Kasumi-1 (cell line): ENCODE results near the gene DIABLO.
A peak's percentile ranks its signal among the peaks of the same experiment; 100 is the strongest.
"Not testable (repeated sequence)": the region's sequence is repeated elsewhere in the genome, so short reads cannot be mapped to it uniquely, and the experiment has no call there.

ENCODE experiments used
- DNase-seq, 2 experiments: peaks; one replicate each; lab custom pipeline; 2025; lab: John Stamatoyannopoulos, UW

The DIABLO gene

DNA sequence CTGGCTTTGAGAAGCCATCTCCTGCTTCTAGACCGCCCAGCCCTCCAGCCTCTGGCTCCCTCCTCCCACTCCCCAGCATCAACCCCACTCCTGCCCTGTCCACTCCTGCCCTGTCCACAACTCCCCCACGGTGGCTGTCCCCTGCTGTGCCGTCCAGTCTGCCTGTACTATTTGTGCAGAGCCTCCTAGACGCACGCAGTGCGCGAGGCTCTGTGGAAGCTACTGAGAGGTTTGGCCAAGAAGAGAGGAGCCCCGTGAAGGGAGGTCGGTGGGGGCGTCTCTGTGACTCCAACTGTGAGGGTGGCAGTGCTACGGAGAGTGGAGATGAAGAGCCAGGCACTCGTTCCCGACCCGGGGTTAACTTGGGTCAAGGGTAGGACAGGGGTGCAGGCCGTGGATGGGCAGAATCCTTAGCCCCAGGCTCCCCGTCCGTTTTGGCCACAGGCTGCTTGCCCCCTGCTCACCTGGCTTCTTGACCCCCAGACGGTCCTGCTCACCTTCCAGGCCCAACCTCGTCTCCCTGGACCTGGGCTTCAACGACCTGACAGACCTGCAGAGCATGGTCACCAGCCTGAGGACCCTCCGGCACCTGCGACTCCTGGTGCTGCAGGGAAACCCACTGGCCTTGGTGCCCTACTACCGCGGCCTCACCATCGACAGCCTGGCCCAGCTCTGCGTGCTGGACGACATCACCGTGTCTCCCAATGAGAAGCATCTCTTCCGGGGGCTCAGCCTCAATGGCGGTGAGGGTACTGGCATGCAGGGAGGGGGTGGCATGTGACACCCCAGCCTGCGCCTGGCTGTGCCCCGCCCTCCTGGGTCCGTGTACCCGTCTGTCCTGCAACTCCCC lies 36.0 kb downstream of the DIABLO start:
- no peak for DNase-seq

DNA sequence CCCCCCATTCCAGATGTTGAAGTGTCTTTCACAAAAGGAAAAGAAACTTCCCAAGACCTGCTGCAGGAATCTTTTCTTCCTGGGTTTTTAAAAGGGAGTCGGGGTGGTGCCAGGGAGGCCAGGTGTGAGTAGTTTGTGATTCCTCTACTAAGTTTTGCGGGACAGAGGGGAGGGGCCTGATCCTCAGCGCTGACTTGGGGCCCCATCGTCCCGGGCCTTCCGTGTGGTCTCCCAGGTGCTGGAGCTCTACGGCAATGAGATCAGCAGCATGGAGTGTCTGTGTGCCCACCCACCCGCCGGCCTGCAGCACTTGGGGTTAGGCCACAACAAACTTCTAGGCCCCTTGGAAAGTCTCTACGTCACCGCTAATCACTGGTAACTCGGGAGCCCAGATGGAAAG lies 38.4 kb downstream of the DIABLO start:
- DNase-seq = no peak

DNA sequence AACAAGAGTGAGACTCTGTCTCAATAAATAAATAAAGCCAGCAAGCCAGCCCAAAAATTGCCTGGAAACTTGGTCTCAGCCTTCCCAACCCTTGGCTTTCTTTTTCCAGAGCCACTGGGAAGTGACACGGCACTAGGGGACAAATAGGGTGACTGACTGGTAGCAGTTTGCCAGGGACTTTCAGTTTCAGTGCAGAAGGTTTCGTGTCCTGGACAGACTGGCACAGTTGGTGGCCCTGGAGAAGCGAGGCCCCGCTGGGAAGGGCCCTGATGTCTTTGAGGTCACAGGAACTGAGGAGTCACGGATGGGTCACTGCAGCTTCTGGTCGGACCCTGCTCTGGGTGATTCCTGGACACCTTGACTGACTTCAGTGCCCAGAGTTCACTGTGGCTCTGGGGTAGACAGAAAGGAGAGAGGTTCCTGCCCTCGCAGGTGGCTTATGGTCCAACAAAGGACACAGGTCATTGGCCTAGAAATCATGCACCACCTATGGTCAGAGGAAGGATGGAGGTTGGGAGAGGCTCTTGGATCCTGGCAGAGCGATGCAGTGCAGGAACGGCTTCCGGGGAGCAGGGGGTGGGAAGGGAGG lies 40.3 kb downstream of the DIABLO start:
- DNase-seq = no peak

DNA sequence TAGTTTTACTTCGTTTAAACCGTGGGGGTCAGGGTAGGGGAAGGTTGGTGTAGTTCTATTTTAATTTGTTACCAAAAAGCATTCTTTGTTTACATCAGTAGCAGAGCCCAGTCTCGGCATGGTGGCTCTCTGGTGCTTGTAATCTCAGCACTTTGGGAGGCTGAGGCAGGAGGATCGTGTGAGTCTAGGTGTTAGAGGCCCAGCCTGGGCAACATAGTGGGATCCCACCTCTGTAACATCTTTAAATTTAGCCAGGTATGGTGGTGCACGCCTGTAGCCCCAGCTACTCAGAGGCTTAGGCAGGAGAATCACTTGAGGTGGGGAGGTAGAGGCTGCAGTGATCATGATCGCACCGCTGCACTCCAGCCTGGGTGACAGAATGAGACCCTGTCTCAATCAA lies 40.8 kb downstream of the DIABLO start:
- no peak for DNase-seq

DNA sequence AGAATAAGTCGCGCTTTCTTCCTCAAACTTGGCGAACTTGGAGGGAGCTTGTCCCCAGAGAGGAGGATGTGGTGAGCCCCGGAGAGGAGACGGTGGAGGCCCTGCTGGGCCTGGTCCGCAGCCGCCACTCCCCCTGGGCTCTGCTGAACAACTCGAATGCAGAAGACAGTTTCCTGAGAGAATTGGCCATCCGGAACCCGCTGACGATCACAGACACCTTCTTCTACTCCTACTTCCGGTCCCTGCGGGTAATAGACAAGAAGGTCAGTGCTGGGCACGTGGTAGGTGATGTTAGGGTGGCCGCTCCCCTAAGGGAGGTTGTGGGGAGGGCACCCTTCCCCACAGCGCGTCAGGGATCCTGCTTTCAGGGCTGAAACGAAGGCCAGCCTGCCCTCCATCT lies 41.3 kb downstream of the DIABLO start:
- DNase-seq = peak; percentile 81 to 90

DNA sequence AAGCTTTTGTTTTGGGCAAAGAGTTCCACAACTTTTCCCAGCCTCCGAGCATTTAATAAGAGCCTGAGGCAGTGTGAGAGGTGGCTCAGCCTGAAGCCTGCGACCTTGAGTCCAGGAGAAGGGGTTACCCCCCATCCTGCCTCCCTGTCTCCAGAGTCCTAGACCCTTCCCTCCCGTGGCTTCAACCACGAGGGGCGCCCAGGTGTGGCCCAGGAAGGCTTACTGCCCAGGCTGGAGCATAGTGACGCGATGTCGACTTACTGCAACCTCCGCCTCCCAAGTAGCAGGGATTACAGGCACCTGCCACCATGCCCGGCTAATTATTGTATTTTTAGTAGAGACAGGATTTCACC lies 42.3 kb downstream of the DIABLO start:
- no peak for DNase-seq

DNA sequence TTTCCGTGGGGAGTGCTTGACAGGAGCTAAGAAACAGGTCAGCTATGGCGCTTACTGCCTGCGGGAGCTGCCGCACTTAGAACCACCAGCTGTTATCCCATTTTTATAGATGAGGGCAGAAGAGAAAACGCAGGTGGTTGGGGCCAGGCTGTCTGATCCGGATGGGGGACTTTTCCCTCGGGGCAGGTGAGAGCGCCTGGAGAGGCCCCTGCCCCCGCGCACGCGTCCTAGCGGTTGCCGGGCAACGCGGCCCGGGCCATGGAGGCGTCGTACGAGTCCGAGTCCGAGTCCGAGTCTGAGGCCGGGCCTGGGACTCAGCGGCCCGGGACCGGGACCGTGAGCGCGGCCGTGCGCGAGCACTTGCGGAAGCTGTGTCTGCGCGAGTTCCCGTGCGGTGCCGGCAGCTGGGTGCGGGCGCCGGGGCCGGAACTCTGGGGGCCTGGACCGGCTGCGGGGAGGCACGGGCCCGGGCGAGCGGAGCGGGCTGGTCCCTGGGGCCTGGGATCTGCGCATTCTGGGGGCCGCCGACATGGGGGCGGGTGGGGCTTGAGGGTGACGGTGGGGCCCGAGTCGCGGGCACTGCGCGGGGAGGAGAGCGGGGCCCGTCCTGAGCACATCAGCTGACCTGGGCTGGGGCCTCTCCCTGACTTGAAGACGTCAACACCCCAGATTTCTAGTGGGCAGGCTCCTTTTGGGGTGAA lies 42.8 kb downstream of the DIABLO start, which contains the start of gene LRRC43:
Gene LRRC43, plus strand, starts transcription at position 237 of the 701 bp plus-strand sequence. Its CDS starts 22 bp downstream, at position 259.
- peak in 1 of 2 experiments; percentile 20 for DNase-seq

DNA sequence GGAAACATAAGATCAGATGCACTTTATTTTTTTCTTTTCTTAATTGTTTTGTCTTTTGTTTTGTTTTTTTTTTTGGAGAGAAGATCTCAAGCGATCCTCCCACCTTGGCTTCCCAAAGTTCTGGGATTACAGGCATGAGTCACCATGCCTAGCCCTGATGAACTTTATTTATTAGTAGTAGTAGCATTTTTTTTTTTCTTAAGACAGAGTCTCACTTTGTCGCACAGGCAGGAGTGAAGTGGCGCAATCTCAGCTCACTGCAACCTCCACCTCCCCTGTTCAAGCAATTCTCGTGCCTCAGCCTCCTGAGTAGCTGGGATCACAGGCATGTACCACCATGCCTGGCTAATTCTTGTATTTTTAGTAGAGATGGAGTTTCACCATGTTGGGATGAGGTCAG lies 49.4 kb downstream of the DIABLO start:
- DNase-seq = not testable (repeated sequence)

DNA sequence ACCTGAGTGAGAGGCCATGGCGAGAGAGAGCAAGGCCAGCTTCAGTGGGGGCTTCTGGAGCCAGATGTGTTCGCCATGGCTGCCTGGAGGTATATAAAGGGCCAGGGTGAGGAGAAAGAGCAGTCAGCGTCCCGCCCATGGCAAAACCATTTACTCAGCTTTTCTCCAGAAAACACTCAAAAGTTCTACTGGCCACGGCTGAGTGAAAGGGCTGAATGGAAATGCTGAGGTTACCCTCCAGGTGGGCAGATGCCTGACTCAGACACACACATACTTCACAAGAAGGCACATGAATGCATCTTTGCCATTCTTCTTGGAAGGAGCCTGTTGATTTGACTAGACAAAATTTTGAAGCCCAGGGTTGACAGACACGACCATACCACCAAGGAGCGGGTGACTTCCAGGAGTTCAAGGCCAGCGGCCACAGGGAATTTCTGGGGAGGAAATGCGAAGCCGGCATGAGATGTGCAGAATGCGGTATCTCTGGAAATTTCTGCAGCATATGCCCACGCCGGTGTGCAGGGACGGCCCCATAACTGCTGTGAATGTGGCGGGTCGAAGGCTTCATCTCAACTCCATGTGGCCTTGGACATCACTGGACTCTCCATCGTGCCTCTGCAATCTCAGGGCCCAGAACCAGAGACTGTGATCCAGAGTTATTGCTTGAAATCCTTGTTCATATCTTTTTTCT lies 51.6 kb downstream of the DIABLO start, which contains the start of gene IL31:
Gene IL31, minus strand, starts transcription at position 67 of the 691 bp plus-strand sequence. Its CDS starts 49 bp downstream, at position 18.
- DNase-seq = no peak

DNA sequence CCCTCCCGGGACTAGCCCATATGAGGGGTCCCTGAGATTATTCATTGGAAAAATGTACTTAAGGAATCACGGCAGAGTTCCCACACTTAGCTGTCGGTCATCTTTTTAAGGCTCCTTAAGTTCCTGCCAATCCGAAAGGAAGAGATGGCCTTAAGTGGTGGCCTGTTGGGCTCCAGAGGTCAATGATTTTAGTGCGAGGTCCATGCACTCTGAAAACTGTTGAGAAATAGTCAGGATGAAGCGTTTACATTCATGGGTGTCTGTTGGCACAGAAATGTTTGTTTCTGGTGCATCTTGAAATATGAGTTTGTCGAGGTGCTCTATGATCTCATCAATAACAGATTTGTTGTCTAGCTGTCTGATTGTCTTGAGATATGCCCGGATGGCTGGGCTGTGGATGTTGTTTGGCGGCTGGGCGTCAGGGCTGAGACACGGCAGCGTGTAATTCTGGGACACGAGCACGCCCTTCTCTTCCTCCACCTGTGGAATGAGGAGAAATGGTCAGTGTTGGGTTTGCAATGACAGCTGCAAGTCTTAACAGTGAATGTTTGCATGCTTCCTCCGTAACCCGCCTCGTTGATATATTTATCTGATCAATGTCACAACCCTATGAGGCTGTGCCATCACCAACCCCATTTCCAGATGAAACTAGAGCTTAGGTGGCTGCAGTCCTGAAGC lies 53.5 kb downstream of the DIABLO start:
- DNase-seq = no peak

DNA sequence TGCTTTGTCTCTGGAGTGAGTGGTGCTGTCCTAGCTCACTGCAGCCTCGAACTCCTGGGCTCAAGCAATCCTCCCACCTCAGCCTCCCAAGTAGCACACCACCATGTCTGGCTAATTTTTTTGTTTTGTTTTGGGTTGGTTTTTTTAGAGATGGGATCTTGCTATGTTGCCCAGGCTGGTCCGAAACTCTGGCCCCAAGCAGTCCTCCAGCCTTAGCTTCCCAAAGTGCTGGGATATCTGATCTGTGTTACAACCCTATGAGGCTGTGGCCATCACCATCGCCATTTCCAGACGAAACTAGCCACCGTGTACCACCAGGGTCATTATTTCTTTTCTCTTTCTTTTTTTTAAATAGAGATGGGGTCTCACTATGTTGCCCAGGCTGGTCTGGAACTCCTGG lies 54.5 kb downstream of the DIABLO start:
- DNase-seq = no peak

DNA sequence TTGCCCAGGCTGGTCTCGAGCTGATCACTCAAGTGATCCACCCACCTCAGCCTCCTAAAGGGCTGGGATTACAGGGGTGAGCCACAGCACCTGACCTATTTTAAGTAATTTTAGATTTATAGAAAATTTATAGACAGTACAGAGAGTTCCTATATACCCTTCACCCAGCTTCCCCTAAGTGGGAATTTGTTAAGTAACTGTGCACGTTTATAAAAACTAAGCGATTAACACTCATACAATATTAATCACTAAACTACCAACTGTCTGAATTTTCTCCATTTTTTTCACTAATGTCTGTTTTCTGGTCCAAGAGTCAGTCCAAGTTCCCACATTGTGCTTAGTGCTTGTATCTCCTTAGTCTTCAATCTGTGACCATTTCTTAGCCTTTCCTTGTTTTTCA lies 57.4 kb downstream of the DIABLO start:
- DNase-seq = no peak

DNA sequence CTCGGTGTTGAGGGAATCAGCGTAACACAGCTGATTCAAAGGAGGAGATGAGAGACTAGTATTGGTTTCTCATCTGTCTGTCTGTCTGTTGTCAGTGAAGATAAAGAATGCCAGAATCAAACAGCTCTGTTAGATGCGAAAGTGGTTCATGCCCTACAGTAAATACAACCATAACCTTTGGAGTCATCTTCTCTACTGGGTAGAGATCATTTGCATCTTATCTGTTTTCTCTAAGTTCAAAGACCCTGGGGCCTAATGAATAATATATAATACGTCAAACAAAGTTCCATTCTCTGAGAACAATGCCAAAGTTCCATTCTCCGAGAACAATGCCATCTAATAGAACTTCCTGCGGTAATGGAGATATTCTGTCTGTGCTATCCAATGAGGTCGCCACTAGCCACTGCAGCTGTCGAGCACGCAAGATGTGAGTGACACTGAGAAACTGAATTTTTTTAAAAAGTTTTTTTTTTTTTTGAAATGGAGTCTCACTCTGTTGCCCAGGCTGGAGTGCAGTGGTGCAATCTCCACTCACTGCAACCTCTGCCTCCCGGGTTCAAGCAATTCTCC lies 58.4 kb downstream of the DIABLO start:
- DNase-seq = no peak

DNA sequence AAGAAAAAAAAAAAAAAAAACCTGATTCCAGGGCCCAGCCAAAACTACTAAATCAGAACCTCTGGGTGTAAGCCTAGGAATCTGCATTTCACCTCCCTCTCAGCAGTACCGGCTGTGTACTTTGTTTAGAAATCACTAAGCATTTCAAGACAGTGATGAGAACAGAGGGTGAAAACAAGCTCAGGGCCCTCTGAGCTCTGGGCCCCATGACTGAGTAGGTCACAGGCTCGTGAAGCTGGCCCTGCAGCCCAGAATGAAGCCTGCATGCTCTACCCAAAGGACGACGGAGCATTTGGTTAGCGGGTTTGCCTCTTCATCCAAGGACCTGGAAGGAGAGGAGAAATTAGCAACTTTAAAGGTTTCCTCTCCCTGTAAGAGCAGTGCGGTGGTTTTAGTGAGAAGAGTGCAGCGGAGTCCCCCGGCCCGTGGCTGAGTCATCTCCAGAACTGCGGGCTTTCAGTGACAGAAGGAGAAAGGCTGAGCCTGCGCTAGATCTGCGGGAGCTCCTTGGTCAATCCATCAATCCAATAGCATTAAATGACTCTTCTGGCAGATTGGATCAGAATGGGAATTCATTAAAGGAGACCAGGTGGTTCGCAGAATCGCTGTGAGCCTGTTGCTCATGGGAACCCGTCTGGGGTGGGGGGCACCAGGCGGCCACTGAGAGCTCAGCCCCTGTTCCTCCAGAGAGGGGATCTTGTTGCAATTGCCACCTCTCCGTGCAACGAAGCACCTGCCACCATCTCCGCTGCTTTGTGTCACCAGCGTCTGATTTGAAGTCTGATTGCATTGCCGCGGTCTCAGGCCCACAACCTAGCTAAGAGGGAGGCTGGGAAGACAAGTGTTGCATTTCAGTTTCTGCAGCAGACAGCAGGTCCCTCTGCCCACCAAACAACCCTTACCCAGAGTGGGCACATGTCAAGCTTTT lies 59.2 kb downstream of the DIABLO start:
- DNase-seq = no peak

DNA sequence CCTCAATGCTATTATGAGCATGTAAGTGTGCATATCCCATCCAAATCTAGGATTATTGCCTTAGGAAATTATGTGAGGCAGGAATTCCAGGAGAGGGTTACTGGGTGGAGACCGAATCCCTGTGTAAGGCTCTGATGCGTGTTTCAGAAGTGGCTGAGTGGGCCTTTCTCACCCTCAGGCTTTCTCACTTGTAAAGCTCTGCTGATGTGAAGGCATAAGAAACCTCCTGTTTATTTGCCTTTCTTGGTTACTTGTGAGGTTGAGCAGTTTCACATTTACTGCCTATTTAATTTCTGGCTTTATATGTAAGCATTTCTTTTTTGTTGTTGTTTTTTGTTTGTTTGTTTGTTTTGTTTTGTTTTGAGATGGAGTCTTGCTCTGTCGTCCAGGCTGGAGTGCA lies 62.9 kb downstream of the DIABLO start:
- no peak for DNase-seq

DNA sequence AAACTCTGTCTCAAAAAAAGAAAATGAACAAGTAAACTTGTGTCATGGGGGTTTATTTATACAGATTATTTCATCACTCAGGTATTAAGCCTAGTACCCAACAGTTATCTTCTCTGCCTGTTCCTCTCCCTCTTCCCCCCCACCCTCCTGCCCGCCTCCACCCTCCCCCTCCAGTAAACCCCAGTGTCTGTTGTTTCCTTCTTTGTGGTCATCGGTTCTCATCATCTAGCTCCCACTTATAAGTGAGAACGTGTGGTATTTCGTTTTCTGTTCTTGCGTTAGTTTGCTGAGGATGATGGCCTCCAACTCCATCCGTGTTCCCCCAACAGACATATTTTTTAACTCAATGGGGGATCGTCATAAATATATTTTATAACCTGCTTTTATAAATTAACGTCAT lies 64.2 kb downstream of the DIABLO start:
- DNase-seq = no peak

DNA sequence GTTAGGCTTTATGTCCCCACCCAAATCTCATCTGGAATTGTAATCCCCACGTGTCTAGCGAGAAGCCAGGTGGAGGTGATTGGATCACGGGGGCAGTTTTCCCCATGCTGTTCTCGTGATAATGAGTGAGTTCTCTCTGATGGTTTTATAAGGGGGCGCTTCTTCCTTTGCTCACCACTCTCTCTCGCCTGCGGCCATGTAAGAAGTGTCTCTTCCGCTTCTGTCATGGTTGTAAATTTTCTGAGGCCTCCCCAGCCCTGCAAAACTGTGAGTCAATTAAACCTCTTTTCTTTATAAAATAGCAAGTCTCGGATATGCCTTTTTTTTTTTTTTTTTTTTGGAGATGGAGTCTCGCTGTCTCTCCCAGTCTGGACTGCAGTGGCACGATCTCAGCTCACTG lies 65.1 kb downstream of the DIABLO start:
- no peak for DNase-seq

DNA sequence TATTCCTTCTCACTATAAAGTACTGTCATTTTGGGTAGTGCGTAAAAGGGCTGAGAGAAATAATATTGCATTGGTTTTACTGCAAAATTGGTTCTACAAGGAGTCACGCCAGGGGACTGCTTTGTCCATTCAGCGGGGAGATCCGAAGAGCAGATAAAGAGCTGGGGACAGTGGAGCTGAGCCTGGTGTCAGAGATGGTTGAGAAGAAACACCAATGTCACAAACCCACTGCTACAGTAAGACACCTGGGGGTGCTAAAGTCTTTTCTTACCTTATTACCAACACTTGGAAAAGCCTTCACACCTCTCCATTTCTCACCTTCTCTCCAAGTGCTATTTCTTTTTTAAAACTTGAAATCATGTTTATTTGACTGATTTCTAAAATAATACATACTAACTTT lies 66.0 kb downstream of the DIABLO start:
- DNase-seq = no peak

DNA sequence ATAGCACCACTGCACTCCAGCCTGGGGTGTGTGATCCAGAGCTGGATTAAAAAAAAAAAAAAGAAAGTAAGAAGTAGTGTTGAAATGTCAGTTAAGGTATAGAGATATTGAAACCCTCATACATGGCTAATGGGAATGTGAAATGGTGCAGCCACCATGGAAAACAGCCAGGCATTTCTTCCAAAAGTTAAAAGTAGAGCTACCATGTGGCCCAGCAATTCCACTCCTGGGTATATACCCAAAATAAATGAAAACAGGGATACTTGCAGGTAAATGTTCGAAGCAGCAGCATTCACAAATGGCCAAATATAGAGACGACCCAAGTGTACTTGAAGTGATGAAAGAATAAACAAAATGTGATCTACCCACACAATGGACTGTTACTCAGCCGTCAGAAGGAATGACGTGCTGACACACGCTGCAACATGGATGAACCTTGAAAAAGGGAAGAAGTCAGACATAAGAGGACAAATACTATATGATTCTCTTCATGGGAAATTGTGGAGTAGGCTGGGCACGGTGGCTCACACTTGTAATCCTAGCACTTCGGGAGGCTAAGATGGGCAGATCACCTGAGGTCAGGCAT lies 67.1 kb downstream of the DIABLO start:
- DNase-seq = no peak
